Spleen (tissue), 11 donors: ENCODE results near the gene PLCB2. TPM values are rescaled to one million over a fixed set of nuclear protein-coding genes. Genes with fewer than 3 reads are reported as not detected.
A peak's percentile ranks its signal among the peaks of the same experiment; 100 is the strongest.

Experiments used
- DNase-seq: peaks from one replicate; pipeline ENCODE4 v3.0.0-alpha.2; 2020
- H3K27ac ChIP-seq, 8 donors: fragments of 200-600 bp; sonication (generic) in 7 of 8; 1 replicate in 4 of 8; 2 replicates in 4 of 8; pipeline versions ENCODE4 v1.5.0 to v1.8.0; 2016 to 2021; ENCODE audit warnings: inconsistent platforms in 4 of 8, mild to moderate bottlenecking in 4 of 8, moderate library complexity in 1 of 8
- H3K27me3 ChIP-seq, 7 donors: fragments of 200-600 bp; sonication (generic) in 6 of 7; replicated peaks in 1 of 7; 1 replicate in 4 of 7; 2 replicates in 3 of 7; pipeline versions ENCODE4 v1.5.0 to v1.8.0; 2016 to 2021; ENCODE audit warnings: inconsistent platforms in 3 of 7, mild to moderate bottlenecking in 1 of 7
- H3K36me3 ChIP-seq, 6 donors: fragments of 200-600 bp; sonication (generic) in 5 of 6; 1 replicate in 4 of 6; 2 replicates in 2 of 6; pipeline versions ENCODE4 v1.5.0 to v1.8.0; 2016 to 2021; ENCODE audit warnings: inconsistent platforms in 2 of 6
- H3K4me1 ChIP-seq, 6 donors: fragments of 200-600 bp; sonication (generic) in 5 of 6; 1 replicate in 3 of 6; 2 replicates in 3 of 6; pipeline versions ENCODE4 v1.5.0 to v1.8.0; 2016 to 2021; ENCODE audit warnings: inconsistent platforms in 3 of 6
- H3K4me3 ChIP-seq, 8 donors: fragments of 200-600 bp; sonication (generic) in 7 of 8; 1 replicate in 4 of 8; 2 replicates in 4 of 8; pipeline versions ENCODE4 v1.5.0 to v1.8.0; 2016 to 2021; ENCODE audit warnings: inconsistent platforms in 4 of 8, mild to moderate bottlenecking in 4 of 8, moderate library complexity in 2 of 8
- H3K9me3 ChIP-seq, 8 donors: fragments of 200-600 bp; sonication (generic) in 7 of 8; 1 replicate in 4 of 8; 2 replicates in 4 of 8; pipeline versions ENCODE4 v1.5.0 to v1.8.0; 2016 to 2021; ENCODE audit warnings: inconsistent platforms in 4 of 8
- POLR2A ChIP-seq, 3 donors: fragments of 450-650 bp; IDR thresholded peaks; one replicate each; pipeline ENCODE4 v1.5.1; 2017; ENCODE audit warnings: antibody characterized with exemption in 3 of 3, mild to moderate bottlenecking in 1 of 3
- POLR2AphosphoS5 ChIP-seq, 3 donors: sonication (generic); formaldehyde crosslinking; IDR thresholded peaks; one replicate each; pipeline ENCODE4 v1.5.1; 2017; ENCODE audit warnings: antibody characterized with exemption in 3 of 3
- WGBS, 5 donors: extraction: QIAGEN DNeasy Blood & Tissue Kit in 3 of 5; methylation state at CpG; one replicate each; pipeline versions ENCODE4 v1.1.5 to v1.1.7; 2013 to 2018; 5-methylcytosine and 5-hydroxymethylcytosine counted together
- intact Hi-C: fragments of 100-400 bp; cut with DNase I; formaldehyde crosslinking; loops from one replicate; pipeline ENCODE4 v1.15.0; 2023; ENCODE audit warnings: low total_unique reads
- polyA plus RNA-seq, 3 donors: library from polyadenylated mRNA; stranded (reverse); fragments of 200-250 nt; gene quantifications; one replicate each; pipeline ENCODE4 v1.2.1, GENCODE V29; 2013
- total RNA-seq, 7 donors: library from RNA; depleted of rRNA in 3 of 7; stranded (reverse); fragments of >200 nt in 3 of 7; fragmentation: NEBNext Ultra II Directional in 4 of 7; extraction: Animal tissue kit (Norgen Biotek cat#: 25700) in 4 of 7; gene quantifications; one replicate each; pipeline versions ENCODE4 v1.1.0 to v1.2.1, GENCODE V29; 2016 to 2021
- TF ChIP-seq, protein P1 (sequence below), 11 experiments: fragments of 200-600 bp in 7 of 11; fragments of 450-650 bp in 4 of 11; sonication (generic) in 4 of 11; IDR thresholded peaks in 8 of 11; conservative IDR thresholded peaks in 3 of 11; 1 replicate in 7 of 11; 2 replicates in 4 of 11; pipeline versions ENCODE4 v1.4.0 to v1.8.0; 2016 to 2021; ENCODE audit warnings: antibody characterized with exemption in 11 of 11, inconsistent platforms in 4 of 11, mild to moderate bottlenecking in 1 of 11
- donor health status: healthy with polysubstance abuse.
- donor health status: DM: no; HTN: no; CAD: no; lungs with moderate emphysema.
- donor health status: DM: no; HTN: no; CAD: no.
- donor health status: Bipolar disorder and iron deficiency.
- donor health status: healthy.
- donor health status: DM: no; HTN: no; CAD: no.
- donor health status: DM: yes; HTN: yes; CAD: no.

PLCB2 gene
- total and polyA plus RNA-seq, 10 donors, result 63.8 to 247 (median 187) TPM

DNA sequence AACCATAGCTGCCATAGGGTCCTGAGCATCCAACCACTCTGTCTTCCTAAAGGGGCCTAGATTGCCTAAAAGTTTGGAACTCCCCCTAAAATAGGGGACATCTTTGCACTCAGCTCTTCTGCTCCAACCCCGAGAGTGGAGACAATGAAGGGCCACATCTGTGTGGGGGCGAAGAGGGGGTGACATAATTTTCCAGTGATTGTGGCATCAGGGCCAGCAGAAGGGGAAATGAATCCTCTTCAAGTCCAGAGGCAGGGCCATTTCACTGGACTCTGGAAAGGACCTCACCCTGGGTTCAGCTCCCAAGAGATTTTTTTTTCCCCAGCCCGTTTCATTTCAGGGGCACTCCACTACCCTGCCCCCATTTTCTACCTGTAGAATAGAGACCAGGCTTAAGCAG, 20.2 kb downstream of the PLCB2 start:
- no peak for DNase-seq
- H3K9me3 ChIP-seq, result no peaks in the 10 kb centered on the region
- H3K4me3 ChIP-seq, result no peak overlapping the region
- peaks cover 0 to 66% (median 44%) of the 10 kb centered on the region in 6 donors for H3K36me3 ChIP-seq
- no peak overlapping the region for H3K27ac ChIP-seq
- intact Hi-C loops, result no loop called here
- peaks cover 0 to 30% (median 14%) of the 10 kb centered on the region in 7 donors for H3K27me3 ChIP-seq
- 82 to 92% (median 85%) methylated on average over 3 of the region's 3 CpGs for WGBS, 5 donors
- TF ChIP-seq POLR2AphosphoS5 (IDR thresholded peaks at IDR 0.05) (no peak), POLR2A (IDR thresholded peaks at IDR 0.05) (no peak)
- TF ChIP-seq, protein P1, sequence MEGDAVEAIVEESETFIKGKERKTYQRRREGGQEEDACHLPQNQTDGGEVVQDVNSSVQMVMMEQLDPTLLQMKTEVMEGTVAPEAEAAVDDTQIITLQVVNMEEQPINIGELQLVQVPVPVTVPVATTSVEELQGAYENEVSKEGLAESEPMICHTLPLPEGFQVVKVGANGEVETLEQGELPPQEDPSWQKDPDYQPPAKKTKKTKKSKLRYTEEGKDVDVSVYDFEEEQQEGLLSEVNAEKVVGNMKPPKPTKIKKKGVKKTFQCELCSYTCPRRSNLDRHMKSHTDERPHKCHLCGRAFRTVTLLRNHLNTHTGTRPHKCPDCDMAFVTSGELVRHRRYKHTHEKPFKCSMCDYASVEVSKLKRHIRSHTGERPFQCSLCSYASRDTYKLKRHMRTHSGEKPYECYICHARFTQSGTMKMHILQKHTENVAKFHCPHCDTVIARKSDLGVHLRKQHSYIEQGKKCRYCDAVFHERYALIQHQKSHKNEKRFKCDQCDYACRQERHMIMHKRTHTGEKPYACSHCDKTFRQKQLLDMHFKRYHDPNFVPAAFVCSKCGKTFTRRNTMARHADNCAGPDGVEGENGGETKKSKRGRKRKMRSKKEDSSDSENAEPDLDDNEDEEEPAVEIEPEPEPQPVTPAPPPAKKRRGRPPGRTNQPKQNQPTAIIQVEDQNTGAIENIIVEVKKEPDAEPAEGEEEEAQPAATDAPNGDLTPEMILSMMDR (IDR thresholded peaks at IDR 0.05 in 8 of 11, conservative IDR thresholded peaks at IDR 0.05 in 3 of 11), result no peak
- peaks cover 9 to 48% (median 17%) of the 10 kb centered on the region in 6 donors for H3K4me1 ChIP-seq

DNA sequence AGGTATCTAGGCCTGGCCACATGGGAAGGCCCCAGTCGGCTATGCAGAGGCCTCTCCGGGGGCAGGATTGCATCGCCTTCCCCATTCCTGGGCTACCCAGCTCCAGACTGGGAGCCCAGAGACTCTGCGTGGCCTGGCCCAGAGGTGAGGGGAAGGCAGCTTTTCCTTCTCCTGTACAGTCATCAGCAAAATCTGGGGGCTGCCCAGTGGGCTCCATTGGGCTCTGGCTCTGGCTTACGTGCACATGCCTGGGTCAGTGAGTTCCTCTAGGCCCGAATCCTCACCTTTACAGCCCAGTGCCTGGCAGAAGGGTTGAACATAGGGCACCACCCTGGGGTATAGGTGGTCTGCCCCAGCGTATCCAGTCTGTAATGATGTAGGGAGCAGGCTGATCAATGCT, 20.9 kb downstream of the PLCB2 start:
- H3K27ac ChIP-seq, result no peak overlapping the region
- peaks cover 10 to 55% (median 23%) of the 10 kb centered on the region in 6 donors for H3K4me1 ChIP-seq
- intact Hi-C loops, result no loop called here
- DNase-seq, result no peak
- TF ChIP-seq POLR2A (IDR thresholded peaks at IDR 0.05) (no peak), POLR2AphosphoS5 (IDR thresholded peaks at IDR 0.05) (no peak)
- TF ChIP-seq, protein P1 (IDR thresholded peaks at IDR 0.05 in 8 of 11, conservative IDR thresholded peaks at IDR 0.05 in 3 of 11), result no peak
- H3K36me3 ChIP-seq, result peaks cover 0 to 59% (median 41%) of the 10 kb centered on the region in 6 donors
- H3K9me3 ChIP-seq, result no peaks in the 10 kb centered on the region
- H3K27me3 ChIP-seq, result peaks cover 0 to 33% (median 21%) of the 10 kb centered on the region in 7 donors
- WGBS, 5 donors, result 70 to 95% (median 78%) methylated on average over 2 to 7 of the region's 7 CpGs
- H3K4me3 ChIP-seq, result no peak overlapping the region

DNA sequence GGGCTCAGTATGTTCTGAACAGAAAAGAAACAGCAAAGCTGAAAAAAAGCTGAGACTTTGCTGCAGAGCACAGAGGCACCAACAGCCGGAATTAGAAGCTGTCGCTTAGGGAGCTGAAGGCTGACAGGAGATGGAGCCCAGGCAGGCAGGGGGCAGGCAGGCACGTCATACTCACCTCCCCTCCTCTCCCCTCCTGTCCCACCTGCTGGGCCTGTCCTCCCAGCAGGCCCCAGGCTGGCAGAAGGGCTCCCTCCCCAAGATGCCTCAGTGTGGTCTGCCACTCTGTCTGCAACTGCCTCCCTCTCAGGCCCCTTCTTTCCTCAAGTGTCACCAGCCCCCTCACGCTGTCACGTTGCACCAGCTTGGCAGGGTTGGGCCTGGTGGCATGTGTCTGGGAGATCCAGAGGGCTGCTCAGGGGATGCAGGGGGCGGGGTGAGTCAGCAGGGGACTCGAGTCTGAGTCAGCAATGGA, 21.6 kb downstream of the PLCB2 start:
- Histone ChIP-seq H3K36me3 (peaks cover 0 to 52% (median 37%) of the 10 kb centered on the region in 6 donors), H3K27me3 (peaks cover 0 to 33% (median 28%) of the 10 kb centered on the region in 7 donors), H3K4me3 (no peak overlapping the region), H3K9me3 (no peaks in the 10 kb centered on the region), H3K27ac (peak overlapping the region in 2 of 8 donors; percentile 21 to 38), H3K4me1 (peaks cover 10 to 57% (median 26%) of the 10 kb centered on the region in 6 donors)
- intact Hi-C loops, result no loop called here
- no peak for TF ChIP-seq POLR2AphosphoS5 (IDR thresholded peaks at IDR 0.05)
- no peak for TF ChIP-seq POLR2A (IDR thresholded peaks at IDR 0.05)
- TF ChIP-seq, protein P1 (IDR thresholded peaks at IDR 0.05 in 8 of 11, conservative IDR thresholded peaks at IDR 0.05 in 3 of 11), result no peak
- DNase-seq, result no peak
- 73 to 92% (median 78%) methylated on average over 7 of the region's 7 CpGs for WGBS, 5 donors

DNA sequence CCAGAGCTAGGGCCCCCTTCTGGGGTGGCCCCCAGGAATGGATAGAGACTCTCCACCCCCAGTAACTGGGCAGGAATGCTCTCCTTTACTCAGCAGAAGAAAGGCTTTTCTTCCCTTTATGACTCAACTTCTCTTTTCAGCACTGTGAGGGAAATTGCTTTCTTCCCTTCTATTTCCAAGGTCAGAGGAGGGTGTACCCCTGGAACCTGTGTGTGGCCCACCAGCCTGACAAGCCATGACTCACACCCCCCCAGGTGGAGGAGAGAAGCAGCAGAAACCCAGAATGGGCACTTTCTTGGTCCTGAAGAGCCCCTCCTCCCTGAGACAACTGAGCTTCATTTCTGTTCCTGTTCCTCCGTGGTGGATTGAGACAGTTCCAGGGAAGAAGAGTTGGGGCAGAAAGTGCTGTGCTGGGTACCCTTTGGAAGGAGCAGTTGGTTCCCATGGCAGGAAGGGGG, 22.2 kb downstream of the PLCB2 start:
- H3K27me3 ChIP-seq, result peaks cover 0 to 36% (median 33%) of the 10 kb centered on the region in 7 donors
- peak overlapping the region in 2 of 8 donors; percentile 21 to 38 for H3K27ac ChIP-seq
- DNase-seq, result no peak
- TF ChIP-seq POLR2A (IDR thresholded peaks at IDR 0.05), result no peak
- TF ChIP-seq POLR2AphosphoS5 (IDR thresholded peaks at IDR 0.05), result no peak
- TF ChIP-seq, protein P1 (IDR thresholded peaks at IDR 0.05 in 8 of 11, conservative IDR thresholded peaks at IDR 0.05 in 3 of 11), result no peak
- intact Hi-C loops, result no loop called here
- peaks cover 0 to 47% (median 34%) of the 10 kb centered on the region in 6 donors for H3K36me3 ChIP-seq
- peaks cover 10 to 56% (median 25%) of the 10 kb centered on the region in 6 donors for H3K4me1 ChIP-seq
- no peak overlapping the region for H3K4me3 ChIP-seq
- H3K9me3 ChIP-seq, result no peaks in the 10 kb centered on the region
- whole genome bisulfite sequencing, 5 donors, result 25 to 48% (median 29%) methylated on average over 1 of the region's 1 CpG
